A549 (cell line): ENCODE measurements around the gene DOCK7.

Source experiments
- CBX2 ChIP-seq: fragments of 200-600 bp; sonication (generic); IDR thresholded peaks from 2 replicates; pipeline ENCODE4 v1.6.1; 2016; ENCODE audit warnings: low read depth, mild to moderate bottlenecking, borderline replicate concordance
- CHD2 ChIP-seq: fragments of 150-350 bp; IDR thresholded peaks from 2 replicates; pipeline ENCODE4 v1.6.1; 2014; ENCODE audit warnings: low read length; ENCODE audit not compliant: partially characterized antibody
- JUN ChIP-seq, 2 experiments: fragments of >200 bp; sonication (Bioruptor Twin); formaldehyde crosslinking; IDR thresholded peaks; 2 replicates in 1 of 2; 3 replicates in 1 of 2; pipeline ENCODE4 v1.6.1; 2016 to 2017
- MYC ChIP-seq: IDR thresholded peaks from 2 replicates; pipeline ENCODE4 v1.6.1; 2012; ENCODE audit warnings: mild to moderate bottlenecking, inconsistent platforms, low read length, improper control_type of control experiment, borderline replicate concordance
- RAD21 ChIP-seq, 2 experiments: fragments of >200 bp in 1 of 2; sonication (Bioruptor Twin) in 1 of 2; formaldehyde crosslinking in 1 of 2; IDR thresholded peaks in 1 of 2; conservative IDR thresholded peaks in 1 of 2; 2 replicates in 1 of 2; 3 replicates in 1 of 2; pipeline ENCODE4 v1.6.1; 2012 to 2018; ENCODE audit warnings: inconsistent platforms in 1 of 2
- TF ChIP-seq, protein P1 (sequence below): fragments of >200 bp; sonication (Bioruptor Twin); formaldehyde crosslinking; IDR thresholded peaks from 3 replicates; pipeline ENCODE4 v1.5.1; 2016
- TF ChIP-seq, protein P2 (sequence below): fragments of 150-350 bp; IDR thresholded peaks from 2 replicates; pipeline ENCODE4 v1.6.1; 2014; ENCODE audit warnings: low read depth, mild to moderate bottlenecking, low read length
- TF ChIP-seq, protein P3 (sequence below): IDR thresholded peaks from 2 replicates; pipeline ENCODE4 v1.6.1; 2012

DNA sequence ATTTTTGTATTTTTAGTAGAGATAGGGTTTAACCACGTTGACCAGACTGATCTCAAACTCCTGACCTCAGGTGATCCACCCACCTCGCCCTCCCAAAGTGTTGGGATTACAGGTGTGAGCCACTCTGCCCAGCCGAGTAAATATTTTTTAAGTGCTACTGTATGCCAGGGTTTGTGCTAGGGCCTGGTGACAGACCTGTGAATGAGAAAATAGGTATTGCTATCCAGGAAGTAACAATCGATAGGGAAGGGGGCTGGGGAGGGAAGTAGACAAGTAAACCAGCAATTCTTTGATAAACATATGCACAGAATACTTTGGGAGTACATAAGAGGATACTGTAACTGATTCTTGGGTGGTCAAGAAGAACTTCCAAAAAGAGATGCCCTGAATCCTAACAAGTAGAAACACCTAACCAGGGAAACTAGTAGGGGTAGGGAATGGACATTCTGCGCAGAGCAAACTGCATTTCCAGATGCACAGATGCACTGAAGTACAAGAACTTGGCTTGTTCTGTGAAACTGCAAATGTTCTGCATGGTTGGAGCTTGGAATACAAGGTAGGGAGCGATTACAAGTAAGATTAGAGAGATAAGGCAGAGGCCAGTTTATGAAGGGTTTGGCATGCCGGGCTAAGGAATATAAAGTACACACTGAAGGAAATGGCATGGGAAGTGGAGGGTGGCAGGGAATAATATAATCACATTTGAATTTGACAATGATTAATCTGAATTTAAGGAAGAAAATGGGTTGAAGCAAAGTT, 19.0 kb upstream of the DOCK7 start:
- TF ChIP-seq, protein P1, sequence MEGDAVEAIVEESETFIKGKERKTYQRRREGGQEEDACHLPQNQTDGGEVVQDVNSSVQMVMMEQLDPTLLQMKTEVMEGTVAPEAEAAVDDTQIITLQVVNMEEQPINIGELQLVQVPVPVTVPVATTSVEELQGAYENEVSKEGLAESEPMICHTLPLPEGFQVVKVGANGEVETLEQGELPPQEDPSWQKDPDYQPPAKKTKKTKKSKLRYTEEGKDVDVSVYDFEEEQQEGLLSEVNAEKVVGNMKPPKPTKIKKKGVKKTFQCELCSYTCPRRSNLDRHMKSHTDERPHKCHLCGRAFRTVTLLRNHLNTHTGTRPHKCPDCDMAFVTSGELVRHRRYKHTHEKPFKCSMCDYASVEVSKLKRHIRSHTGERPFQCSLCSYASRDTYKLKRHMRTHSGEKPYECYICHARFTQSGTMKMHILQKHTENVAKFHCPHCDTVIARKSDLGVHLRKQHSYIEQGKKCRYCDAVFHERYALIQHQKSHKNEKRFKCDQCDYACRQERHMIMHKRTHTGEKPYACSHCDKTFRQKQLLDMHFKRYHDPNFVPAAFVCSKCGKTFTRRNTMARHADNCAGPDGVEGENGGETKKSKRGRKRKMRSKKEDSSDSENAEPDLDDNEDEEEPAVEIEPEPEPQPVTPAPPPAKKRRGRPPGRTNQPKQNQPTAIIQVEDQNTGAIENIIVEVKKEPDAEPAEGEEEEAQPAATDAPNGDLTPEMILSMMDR = no peak
- TF ChIP-seq, protein P2, sequence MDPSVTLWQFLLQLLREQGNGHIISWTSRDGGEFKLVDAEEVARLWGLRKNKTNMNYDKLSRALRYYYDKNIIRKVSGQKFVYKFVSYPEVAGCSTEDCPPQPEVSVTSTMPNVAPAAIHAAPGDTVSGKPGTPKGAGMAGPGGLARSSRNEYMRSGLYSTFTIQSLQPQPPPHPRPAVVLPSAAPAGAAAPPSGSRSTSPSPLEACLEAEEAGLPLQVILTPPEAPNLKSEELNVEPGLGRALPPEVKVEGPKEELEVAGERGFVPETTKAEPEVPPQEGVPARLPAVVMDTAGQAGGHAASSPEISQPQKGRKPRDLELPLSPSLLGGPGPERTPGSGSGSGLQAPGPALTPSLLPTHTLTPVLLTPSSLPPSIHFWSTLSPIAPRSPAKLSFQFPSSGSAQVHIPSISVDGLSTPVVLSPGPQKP = no peak
- TF ChIP-seq MYC (no peak), CHD2 (no peak), RAD21 (conservative IDR thresholded peaks at IDR 0.05 in 1 of 2, IDR thresholded peaks at IDR 0.05 in 1 of 2) (no peak), CBX2 (no peak), JUN (IDR thresholded peaks at IDR 0.05) (no peak)
- TF ChIP-seq, protein P3, sequence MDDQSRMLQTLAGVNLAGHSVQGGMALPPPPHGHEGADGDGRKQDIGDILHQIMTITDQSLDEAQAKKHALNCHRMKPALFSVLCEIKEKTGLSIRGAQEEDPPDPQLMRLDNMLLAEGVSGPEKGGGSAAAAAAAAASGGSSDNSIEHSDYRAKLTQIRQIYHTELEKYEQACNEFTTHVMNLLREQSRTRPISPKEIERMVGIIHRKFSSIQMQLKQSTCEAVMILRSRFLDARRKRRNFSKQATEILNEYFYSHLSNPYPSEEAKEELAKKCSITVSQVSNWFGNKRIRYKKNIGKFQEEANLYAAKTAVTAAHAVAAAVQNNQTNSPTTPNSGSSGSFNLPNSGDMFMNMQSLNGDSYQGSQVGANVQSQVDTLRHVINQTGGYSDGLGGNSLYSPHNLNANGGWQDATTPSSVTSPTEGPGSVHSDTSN = no peak
